GF-D8 (cell line): ENCODE results near the gene PFDN1.
"Not testable (repeated sequence)": the region's sequence is repeated elsewhere in the genome, so short reads cannot be mapped to it uniquely, and the experiment has no call there.

ENCODE experiments used
- DNase-seq: peaks from one replicate; lab custom pipeline; 2025; lab: John Stamatoyannopoulos, UW

The PFDN1 gene

GRCh38 chr5:140213370-140213983 lies 89.4 kb downstream of the PFDN1 start:
- no peak for DNase-seq

GRCh38 chr5:140208065-140208464 lies 94.8 kb downstream of the PFDN1 start:
- no peak for DNase-seq

- no peak for DNase-seq
These were observed 95.5 kb downstream of the PFDN1 start for GRCh38 chr5:140207250-140207964.

- DNase-seq, result no peak
These were observed 96.9 kb downstream of the PFDN1 start for GRCh38 chr5:140205952-140206351.

- no peak for DNase-seq
These were observed 97.7 kb downstream of the PFDN1 start for GRCh38 chr5:140205216-140205615.

- DNase-seq, result no peak
These were observed 100.3 kb downstream of the PFDN1 start for GRCh38 chr5:140202610-140203009.

GRCh38 chr5:140202078-140202477 lies 100.8 kb downstream of the PFDN1 start:
- no peak for DNase-seq

- not testable (repeated sequence) for DNase-seq
These were observed 104.0 kb downstream of the PFDN1 start for GRCh38 chr5:140198915-140199314.

- DNase-seq, result no peak
These were observed 105.9 kb downstream of the PFDN1 start for GRCh38 chr5:140197023-140197422.

GRCh38 chr5:140196115-140196814 lies 106.6 kb downstream of the PFDN1 start:
- no peak for DNase-seq
